ENCODE results near the gene MPP1.
A peak's percentile ranks its signal among the peaks of the same experiment; 100 is the strongest.

The MPP1 gene

GRCh38 chrX:154812341-154813101 lies 7.2 kb upstream of the MPP1 start:
- DNase-seq: no peak

- DNase-seq: no peak
Observed at GRCh38 chrX:154809939-154810665, 4.8 kb upstream of the MPP1 start.

GRCh38 chrX:154806837-154807501 lies 1.7 kb upstream of the MPP1 start:
- no peak for DNase-seq

GRCh38 chrX:154805696-154806091 lies 409 bp upstream of the MPP1 start:
- no peak for DNase-seq

GRCh38 chrX:154804261-154804956 lies 876 bp downstream of the MPP1 start:
- DNase-seq: no peak

GRCh38 chrX:154802947-154803346 lies 2.3 kb downstream of the MPP1 start:
- no peak for DNase-seq

- DNase-seq: peak; percentile 71
Observed at GRCh38 chrX:154800478-154801210, 4.6 kb downstream of the MPP1 start.

- peak; percentile 99 for DNase-seq
Observed at GRCh38 chrX:154799556-154800348, 5.5 kb downstream of the MPP1 start.

- DNase-seq: no peak
Observed at GRCh38 chrX:154797006-154797405, 8.3 kb downstream of the MPP1 start.

- no peak for DNase-seq
Observed at GRCh38 chrX:154795016-154795415, 10.3 kb downstream of the MPP1 start.

GRCh38 chrX:154793084-154793795 lies 12.0 kb downstream of the MPP1 start:
- peak; percentile 12 for DNase-seq

GRCh38 chrX:154791939-154792338 lies 13.3 kb downstream of the MPP1 start:
- DNase-seq: no peak

- DNase-seq: no peak
Observed at GRCh38 chrX:154791467-154791866, 13.8 kb downstream of the MPP1 start.

GRCh38 chrX:154785716-154786115 lies 19.6 kb downstream of the MPP1 start:
- DNase-seq: no peak

GRCh38 chrX:154784149-154784995 lies 20.9 kb downstream of the MPP1 start:
- DNase-seq: no peak

- no peak for DNase-seq
Observed at GRCh38 chrX:154780968-154781367, 24.3 kb downstream of the MPP1 start.

- no peak for DNase-seq
Observed at GRCh38 chrX:154779261-154779660, 26.0 kb downstream of the MPP1 start.

- DNase-seq: no peak
Observed at GRCh38 chrX:154776753-154777152, 28.5 kb downstream of the MPP1 start.

GRCh38 chrX:154775419-154776349 lies 29.6 kb downstream of the MPP1 start:
- no peak for DNase-seq

Measured in NCI-H748 treated with DMSO at 0.1 percent for 48 hours (cell line).